ENCODE results near the gene ALG14.

The ALG14 gene

GRCh38 chr1:94927405-94928175 is 145.2 kb downstream of the ALG14 start:
- no peak for TF ChIP-seq POLR2A (IDR thresholded peaks at IDR 0.05; ENCODE audit: low read depth, low read length)
- no peak for FAIRE-seq
- no peak for DNase-seq (ENCODE audit: insufficient read length, low spot score)

DNA sequence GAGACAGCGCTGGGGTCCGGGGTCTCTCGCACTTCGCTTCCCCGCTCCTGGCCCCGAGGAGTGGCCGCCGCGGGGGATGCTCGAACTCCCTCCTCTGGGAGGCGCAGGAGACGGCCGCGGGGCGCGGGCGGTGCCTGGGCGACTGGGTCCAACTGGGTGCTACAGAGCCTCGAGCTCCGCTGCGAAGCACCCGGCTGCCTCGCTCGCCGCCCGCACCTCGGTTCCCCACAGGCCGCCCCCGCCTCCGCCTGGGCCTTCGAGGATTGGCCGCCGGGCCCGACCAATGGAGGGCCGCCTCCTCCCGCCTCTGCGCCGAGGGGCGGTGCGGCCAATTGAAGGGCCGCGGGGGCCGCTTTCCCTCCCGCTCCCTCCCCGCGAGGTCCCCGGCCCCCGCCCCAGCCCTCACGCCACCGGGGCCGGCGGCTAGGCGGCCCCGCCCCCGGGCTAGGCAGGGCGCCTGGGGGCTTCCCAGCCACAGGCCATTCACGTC is 145.8 kb downstream of the ALG14 start, which contains the start of gene CNN3:
CNN3 (minus strand) TSS at position 196 of the 490 bp plus-strand sequence. CDS start 216 bp downstream, outside the sequence.
- DNase-seq (ENCODE audit: insufficient read length, low spot score) (peak; percentile 83), FAIRE-seq (no peak)
- peak; percentile 96 for TF ChIP-seq POLR2A (IDR thresholded peaks at IDR 0.05; ENCODE audit: low read depth, low read length)

- no peak for FAIRE-seq
Measured at GRCh38 chr1:94926126-94926914, 146.4 kb downstream of the ALG14 start.

GRCh38 chr1:94925561-94926125 is 147.1 kb downstream of the ALG14 start:
- FAIRE-seq (peak; percentile 78), DNase-seq (ENCODE audit: insufficient read length, low spot score) (peak; percentile 69)
- TF ChIP-seq POLR2A (IDR thresholded peaks at IDR 0.05; ENCODE audit: low read depth, low read length): peak; percentile 56

More at GRCh38 chr1:94926126-94926914, 146.4 kb downstream of the ALG14 start:
- DNase-seq (ENCODE audit: insufficient read length, low spot score): no peak
- TF ChIP-seq POLR2A (IDR thresholded peaks at IDR 0.05; ENCODE audit: low read depth, low read length): no peak

DNA sequence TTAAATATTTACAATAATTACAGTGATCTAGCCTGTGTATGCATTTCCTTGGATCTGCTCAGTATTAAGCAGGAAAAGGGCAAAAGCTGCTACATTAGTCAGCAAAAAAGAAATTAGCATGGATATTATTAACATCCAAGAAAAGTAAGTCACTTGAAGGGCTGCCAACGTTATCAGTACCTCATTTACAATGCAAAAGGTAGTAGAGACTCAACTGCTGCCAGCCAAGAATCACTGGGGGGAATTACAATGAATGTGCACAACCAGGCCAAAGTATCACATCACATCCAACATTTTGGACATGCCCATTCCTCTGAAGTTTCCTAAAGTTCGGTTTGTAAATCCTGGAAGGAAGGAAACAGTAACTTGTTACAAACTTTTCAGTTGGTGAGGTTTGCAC is 147.7 kb downstream of the ALG14 start:
- no peak for TF ChIP-seq POLR2A (IDR thresholded peaks at IDR 0.05; ENCODE audit: low read depth, low read length)
- DNase-seq (ENCODE audit: insufficient read length, low spot score): no peak
- FAIRE-seq: no peak

Data from H54 (cell line).